Measurements from ENCODE around the gene SLF2. TPM values are rescaled to one million over a fixed set of nuclear protein-coding genes. Genes with fewer than 3 reads are reported as not detected.

Gene SLF2
- total RNA-seq, 1 experiment from 2014 or later, result 23.1 TPM

DNA sequence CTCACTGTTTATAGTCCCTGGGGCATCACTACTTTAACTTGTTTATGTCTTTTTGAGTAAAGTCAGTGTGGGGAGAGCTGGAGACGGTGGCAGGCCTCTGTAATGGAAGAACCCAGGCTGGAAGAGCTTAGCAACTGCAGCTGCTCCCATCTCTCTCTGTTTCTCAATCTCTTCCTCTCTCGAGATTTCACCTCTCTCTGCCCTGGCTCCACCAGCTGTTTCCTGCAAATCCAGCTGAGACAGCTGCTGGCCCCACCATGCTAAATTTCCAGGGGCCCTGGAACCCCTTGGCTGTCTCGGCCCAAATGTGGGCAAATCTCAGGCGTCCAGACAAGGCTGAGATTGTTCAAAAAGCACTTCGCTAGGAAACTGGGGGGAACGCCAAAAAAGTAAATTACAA, 25.8 kb upstream of the SLF2 start:
- Mint-ChIP-seq H3K36me3 (ENCODE audit: insufficient read depth in 1 of 3, low read depth in 3 of 3) (no peaks in the 10 kb centered on the region), H3K27me3 (ENCODE audit: low read depth) (peaks cover 34% of the 10 kb centered on the region), H3K9me3 (no peaks in the 10 kb centered on the region), H3K4me3 (no peak overlapping the region; a peak in 1 of 5 replicates), H3K4me1 (peaks cover 17 to 22% of the 10 kb centered on the region in 2 experiments), H3K27ac (no peak overlapping the region)
- TF ChIP-seq, protein P1, sequence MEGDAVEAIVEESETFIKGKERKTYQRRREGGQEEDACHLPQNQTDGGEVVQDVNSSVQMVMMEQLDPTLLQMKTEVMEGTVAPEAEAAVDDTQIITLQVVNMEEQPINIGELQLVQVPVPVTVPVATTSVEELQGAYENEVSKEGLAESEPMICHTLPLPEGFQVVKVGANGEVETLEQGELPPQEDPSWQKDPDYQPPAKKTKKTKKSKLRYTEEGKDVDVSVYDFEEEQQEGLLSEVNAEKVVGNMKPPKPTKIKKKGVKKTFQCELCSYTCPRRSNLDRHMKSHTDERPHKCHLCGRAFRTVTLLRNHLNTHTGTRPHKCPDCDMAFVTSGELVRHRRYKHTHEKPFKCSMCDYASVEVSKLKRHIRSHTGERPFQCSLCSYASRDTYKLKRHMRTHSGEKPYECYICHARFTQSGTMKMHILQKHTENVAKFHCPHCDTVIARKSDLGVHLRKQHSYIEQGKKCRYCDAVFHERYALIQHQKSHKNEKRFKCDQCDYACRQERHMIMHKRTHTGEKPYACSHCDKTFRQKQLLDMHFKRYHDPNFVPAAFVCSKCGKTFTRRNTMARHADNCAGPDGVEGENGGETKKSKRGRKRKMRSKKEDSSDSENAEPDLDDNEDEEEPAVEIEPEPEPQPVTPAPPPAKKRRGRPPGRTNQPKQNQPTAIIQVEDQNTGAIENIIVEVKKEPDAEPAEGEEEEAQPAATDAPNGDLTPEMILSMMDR (conservative IDR thresholded peaks at IDR 0.05), result no peak
- H2BK12ac ChIP-seq (ENCODE audit: insufficient read length, low read depth, low read length), result no peak overlapping the region
- H3K56ac ChIP-seq (ENCODE audit: insufficient read length, low read depth, low read length), result no peak overlapping the region
- peaks cover 3% of the 10 kb centered on the region for H3K23me2 ChIP-seq (ENCODE audit: insufficient read length, low read depth, low read length, poor library complexity, severe bottlenecking)
- H3K4me2 ChIP-seq (ENCODE audit: insufficient read depth, insufficient read length, low read length), result no peak overlapping the region
- H3K27me3 ChIP-seq (ENCODE audit: insufficient read depth, low read length), result no peaks in the 10 kb centered on the region
- H3K27ac ChIP-seq (ENCODE audit: insufficient read length, low read depth, low read length), result no peak overlapping the region
- no CpG with 5 or more reads among the region's 6 CpGs for WGBS (ENCODE audit: extremely low coverage, insufficient read length, low lambda C conversion rate)
- no peak overlapping the region for H3K18ac ChIP-seq (ENCODE audit: insufficient read length, low read depth, low read length)
- H2BK15ac ChIP-seq (ENCODE audit: low read depth, low read length), result no peak overlapping the region
- no peak overlapping the region for H2AFZ ChIP-seq (ENCODE audit: low read length)
- H3K4me1 ChIP-seq (ENCODE audit: insufficient read depth, low read length), result no peaks in the 10 kb centered on the region
- H3K9me3 ChIP-seq (ENCODE audit: control insufficient read depth, low read depth, low read length), result no peaks in the 10 kb centered on the region
- no peak overlapping the region for H2BK20ac ChIP-seq (ENCODE audit: low read depth, low read length, poor library complexity, severe bottlenecking)
- H3K4ac ChIP-seq (ENCODE audit: low read depth, low read length), result no peak overlapping the region
- H2BK120ac ChIP-seq (ENCODE audit: low read depth, low read length, poor library complexity, severe bottlenecking), result no peak overlapping the region
- no peak overlapping the region for H3K14ac ChIP-seq (ENCODE audit: insufficient read depth, low read length)
- H3T11ph ChIP-seq (ENCODE audit: low read length), result no peak overlapping the region
- H3K9ac ChIP-seq (ENCODE audit: extremely low read depth, insufficient read length, low read length), result no peak overlapping the region
- no peak overlapping the region for H2AK5ac ChIP-seq (ENCODE audit: insufficient read length, low read length)
- no peaks in the 10 kb centered on the region for H3K79me1 ChIP-seq (ENCODE audit: insufficient read depth, low read depth, low read length, poor library complexity, severe bottlenecking)
- H4K8ac ChIP-seq (replicated peaks; ENCODE audit: insufficient read length, low read depth, low read length), result no peak overlapping the region
- no peaks in the 10 kb centered on the region for H4K20me1 ChIP-seq (ENCODE audit: control insufficient read depth, insufficient read depth, insufficient read length)
- H3K79me2 ChIP-seq (ENCODE audit: insufficient read depth, low read length), result no peaks in the 10 kb centered on the region
- no peak overlapping the region for H2BK5ac ChIP-seq (ENCODE audit: insufficient read length, low read length)
- no peak overlapping the region for H4K91ac ChIP-seq (ENCODE audit: insufficient read length, low read depth, low read length)
- no peak overlapping the region for H4K5ac ChIP-seq (ENCODE audit: insufficient read length, low read depth, low read length)
- no peak overlapping the region for H3K23ac ChIP-seq (ENCODE audit: insufficient read length, low read depth, low read length)
- peak; percentile 10 for DNase-seq

Data from H9 (cell line).